GM19463 (cell line): ENCODE data around the gene NEURL1.
"Not testable (repeated sequence)": the region's sequence is repeated elsewhere in the genome, so short reads cannot be mapped to it uniquely, and the experiment has no call there.

Experiments
- ATAC-seq: cut with Tn5 transposase; IDR thresholded peaks from one replicate; pipeline ENCODE4 v1.9.1; 2021; ENCODE audit warnings: mild to moderate bottlenecking, moderate library complexity; ENCODE audit not compliant: unreplicated experiment

NEURL1 gene

GRCh38 chr10:103513380-103514060 lies 20.0 kb downstream of the NEURL1 start:
- ATAC-seq, result no peak

GRCh38 chr10:103514244-103514643 lies 20.7 kb downstream of the NEURL1 start:
- no peak for ATAC-seq

DNA sequence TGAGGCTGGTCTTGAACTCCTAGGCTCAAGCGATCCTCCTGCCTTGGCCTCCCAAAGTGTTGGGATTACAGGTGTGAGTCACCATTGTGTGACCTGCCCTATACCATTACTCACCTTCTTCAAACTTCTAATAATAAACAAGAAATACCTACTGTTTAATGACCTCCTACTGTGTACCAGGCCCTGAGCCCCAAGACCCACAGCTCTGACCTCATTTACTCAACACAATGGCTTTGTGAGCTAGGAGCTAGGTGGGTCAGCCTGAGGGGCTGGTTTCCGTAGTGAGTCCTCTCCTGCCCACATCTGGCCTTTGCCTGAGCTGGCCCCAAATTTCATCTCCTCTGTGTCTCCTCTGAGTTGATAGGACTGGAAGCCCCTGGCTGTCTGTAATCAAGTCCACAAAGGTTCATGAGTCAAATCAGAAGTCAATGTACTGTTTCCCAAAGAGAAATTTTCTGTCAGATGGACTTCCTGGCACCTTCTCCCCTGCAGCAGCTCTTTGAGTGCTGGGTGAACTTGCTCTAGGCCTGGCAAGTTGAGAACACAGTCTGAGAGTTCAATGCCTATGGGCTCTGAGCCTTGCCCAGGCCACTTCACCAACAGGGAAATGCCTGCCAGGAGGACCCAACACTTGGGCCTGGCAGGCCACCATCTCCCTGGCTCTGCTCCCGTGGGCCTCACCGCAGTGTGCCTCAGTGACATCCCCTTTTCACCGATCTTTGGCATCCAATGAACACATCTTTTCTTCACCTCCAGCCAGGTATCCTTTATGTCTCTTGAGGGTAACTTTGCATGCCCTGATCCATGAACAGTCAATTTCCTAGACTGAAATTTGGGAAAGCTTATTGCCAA lies 24.0 kb downstream of the NEURL1 start:
- no peak for ATAC-seq

GRCh38 chr10:103519798-103520197 lies 26.3 kb downstream of the NEURL1 start:
- ATAC-seq, result no peak

GRCh38 chr10:103522006-103522405 lies 28.5 kb downstream of the NEURL1 start:
- ATAC-seq, result not testable (repeated sequence)

DNA sequence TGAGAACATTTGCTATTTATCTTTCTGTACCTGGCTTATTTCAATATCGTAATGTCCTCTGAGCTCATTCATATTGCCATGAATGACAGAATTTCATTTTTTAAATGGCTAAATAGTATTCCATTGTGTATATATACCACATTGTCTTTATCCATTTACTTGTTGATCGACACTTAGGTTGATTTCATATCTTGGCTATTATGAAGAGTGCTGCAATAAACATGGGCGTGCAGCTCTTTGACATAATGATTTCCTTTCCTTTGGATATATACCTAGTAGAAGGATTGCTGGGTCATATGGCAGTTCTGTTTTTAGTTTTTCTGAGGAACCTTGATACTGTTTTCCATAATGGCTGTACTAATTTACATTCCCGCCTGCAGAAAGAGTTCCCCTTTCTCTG lies 30.2 kb downstream of the NEURL1 start:
- ATAC-seq, result no peak

- ATAC-seq, result no peak
These were observed 32.4 kb downstream of the NEURL1 start for GRCh38 chr10:103525901-103526300.

DNA sequence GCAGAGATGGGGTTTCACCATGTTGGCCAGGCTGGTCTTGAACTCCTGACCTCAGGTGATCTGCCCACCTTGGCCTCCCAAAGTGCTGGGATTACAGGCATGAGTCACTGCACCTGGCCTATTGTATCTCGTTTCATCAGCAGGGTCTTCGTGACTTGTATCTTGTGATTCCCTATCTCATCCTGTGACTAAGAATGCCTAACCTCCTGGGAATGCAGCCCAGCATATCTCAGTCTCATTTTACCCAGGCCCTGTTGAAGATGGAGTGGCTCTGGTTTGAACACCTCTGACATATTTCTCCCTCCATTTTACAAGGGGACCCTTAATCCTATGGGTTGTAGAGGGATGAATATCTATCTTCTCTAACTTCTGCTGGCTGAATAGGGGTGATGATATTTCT lies 34.0 kb downstream of the NEURL1 start:
- ATAC-seq, result not testable (repeated sequence)

GRCh38 chr10:103528549-103528948 lies 35.0 kb downstream of the NEURL1 start:
- no peak for ATAC-seq

GRCh38 chr10:103529539-103529938 lies 36.0 kb downstream of the NEURL1 start:
- ATAC-seq, result no peak

- no peak for ATAC-seq
These were observed 40.3 kb downstream of the NEURL1 start for GRCh38 chr10:103533827-103534226.

DNA sequence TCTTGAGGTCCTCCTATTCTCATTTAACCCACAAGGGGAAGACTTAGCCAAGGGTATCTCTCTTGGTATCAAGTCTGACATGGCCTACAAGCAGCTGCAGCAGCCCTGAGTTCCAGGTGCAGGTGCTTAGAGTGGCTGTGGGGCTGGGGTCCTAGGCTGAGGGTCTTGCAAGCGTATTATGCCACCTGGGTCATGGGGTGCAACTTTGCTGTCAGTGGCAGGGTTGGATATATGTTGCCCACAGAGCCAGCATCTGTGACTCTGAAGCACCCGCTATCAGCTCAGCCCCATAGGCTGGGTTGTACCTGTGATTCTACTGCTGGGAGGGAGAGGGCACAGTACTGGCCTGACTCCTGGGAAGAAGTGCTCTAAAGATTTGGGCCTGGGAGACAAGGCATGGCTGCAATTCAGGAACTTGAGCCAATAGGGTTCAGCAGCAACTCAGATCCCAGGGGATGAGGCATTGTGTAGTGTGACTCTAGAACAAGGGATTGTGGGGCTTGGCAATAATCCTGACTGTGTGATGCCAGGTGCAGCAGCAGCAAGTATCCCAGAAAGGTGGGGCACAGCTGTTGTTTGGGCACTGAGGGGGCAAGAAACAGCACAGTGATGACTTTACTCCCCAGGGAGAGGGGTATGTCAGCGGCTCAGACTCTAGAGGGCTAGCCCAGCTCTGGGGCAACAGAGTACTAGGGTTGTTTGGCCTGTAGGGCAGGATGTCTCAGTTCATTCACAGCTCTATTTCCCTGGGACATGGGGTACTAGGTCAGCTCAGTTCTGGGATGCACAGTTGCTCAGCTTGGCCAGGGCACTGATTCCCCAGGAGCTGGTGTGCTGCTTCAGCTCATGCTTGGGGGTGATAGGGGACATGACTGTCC lies 41.4 kb downstream of the NEURL1 start:
- no peak for ATAC-seq

DNA sequence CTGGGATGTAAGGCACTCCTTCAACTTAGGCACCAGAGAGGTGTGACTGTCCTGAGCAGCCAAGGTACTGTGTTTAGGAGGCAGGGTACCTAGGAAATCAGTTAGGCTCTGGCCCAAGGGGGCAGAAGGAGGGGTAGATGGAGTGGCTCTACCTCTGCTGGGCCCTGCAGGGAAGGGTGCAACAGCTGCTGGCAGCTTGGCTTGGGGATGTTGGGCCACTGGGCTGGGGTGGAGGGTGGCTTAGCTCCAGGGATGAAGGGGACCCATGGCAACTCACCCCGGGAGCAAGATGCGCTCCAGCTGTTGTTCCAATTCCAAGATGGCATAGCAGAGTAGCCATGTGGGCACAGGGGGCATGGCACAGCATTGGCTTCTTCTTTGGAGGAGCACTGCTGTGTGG lies 42.1 kb downstream of the NEURL1 start:
- no peak for ATAC-seq

DNA sequence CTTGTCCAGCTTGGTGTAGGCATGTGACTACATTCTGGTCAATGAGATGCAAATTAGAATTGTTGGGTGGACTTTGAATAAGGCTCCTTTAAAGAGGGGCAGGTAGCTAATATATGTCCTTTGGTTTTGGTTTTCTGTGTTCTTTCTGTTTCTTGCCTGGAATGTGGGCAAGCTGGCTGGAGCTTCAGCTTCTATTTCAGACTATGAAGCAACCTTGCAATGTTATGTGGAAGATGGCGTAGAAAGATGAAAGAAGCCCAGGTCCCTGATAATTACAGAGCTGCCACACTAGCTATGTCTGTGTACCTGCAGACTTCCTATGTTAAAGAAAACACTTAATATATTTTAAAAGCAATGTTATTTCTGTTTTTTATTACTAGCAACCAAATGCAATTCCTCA lies 46.2 kb downstream of the NEURL1 start:
- ATAC-seq, result no peak

DNA sequence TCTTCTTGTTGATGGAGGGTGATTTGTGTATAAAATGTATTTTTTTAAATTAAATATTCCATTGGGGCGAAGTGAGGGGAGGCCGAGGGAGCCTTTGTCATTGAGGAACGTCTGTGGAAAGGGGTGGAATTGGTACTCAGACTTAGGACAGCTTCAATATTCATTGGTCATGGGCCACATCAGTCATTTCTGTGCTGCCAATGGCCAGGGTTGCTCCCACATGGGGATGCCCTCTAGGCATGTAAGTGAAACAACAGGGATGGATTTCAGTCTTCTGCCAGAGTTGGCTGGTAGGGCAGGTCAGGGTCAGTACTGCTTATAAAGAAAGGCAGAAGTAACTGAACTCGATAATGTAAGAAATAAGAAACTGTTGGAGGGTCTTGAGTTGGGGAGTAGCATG lies 47.2 kb downstream of the NEURL1 start:
- no peak for ATAC-seq

- ATAC-seq, result no peak
These were observed 48.1 kb downstream of the NEURL1 start for GRCh38 chr10:103541616-103542015.

- ATAC-seq, result no peak
These were observed 49.5 kb downstream of the NEURL1 start for GRCh38 chr10:103542764-103543616.

DNA sequence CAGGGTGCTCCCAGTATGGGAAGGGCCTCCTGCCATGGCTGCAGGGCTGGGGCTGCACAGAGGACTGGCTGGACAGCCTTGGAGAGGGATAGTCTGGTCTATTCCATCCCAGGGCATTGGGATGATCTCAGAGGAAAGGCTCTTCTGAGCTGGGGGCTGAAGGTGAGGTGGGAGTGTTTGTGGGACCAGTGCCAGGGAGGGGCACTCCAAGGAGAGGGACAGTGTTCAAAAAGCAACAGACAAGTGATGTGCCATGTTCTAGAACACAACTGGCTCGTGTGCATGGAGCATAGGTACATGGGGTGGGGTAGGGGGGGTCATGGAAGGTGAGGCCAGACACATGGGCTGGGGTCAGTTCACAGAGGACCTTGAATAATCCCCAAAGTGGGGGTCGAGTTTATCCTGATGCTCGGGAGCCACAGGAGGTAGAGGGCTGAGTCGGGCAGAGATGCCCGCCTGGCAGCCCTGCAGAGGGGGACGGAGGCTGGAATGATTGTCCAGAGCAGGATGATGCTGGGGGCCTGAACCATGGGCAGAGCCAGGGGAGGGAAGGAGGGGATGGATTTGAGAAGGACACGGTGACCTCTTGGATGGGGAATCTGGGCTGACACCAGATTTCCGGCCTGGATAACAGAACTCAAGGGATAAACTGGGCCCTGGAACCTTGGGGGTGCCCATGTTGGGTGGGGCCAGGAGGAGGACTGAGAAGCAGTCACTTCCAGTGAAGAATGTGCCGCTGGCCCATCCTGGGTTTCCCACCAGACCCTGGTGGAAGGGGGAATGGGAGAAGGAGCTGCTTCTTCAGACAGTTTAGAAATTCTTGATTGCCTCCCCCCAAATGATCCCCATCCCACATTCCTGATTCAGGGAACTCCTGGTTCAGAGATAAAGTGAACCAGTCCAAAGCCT lies 50.4 kb downstream of the NEURL1 start:
- ATAC-seq, result no peak

DNA sequence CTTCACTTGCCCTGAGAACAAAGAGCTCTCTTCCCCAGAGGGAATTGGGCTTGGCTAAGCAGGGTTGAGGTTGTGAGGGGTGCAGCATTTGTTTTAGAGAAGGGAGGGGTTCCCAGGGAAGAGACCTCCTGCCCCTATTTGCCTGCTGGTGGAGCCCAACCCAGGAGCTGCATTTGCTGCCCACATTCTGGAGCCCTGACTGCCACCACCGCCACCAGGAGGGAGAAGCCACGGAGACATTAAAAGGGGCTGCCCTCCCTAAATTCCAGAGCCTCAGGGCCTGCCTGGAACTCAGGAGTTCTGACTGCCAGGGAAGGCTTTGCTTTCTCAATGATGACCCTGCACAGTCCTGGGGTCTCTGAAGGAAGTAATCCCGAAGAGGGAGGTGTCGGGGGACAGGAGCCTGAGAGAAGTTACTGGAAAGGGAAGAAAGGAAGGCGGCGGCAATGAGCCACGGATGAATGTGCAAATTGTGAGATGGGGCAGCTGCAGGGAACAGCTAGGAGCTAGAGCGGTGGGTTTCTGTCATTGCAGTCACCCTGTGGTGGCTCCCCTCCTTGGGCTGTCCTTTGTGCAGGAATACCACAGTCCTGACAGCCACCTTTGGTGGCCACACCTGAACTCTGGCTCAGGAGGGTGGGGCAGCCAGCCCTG lies 51.3 kb downstream of the NEURL1 start:
- no peak for ATAC-seq
